Measurements from ENCODE around the gene SOCS1. TPM values are rescaled to one million over a fixed set of nuclear protein-coding genes. Genes with fewer than 3 reads are reported as not detected.
A peak's percentile ranks its signal among the peaks of the same experiment; 100 is the strongest.

The SOCS1 gene
- total RNA-seq, 2 experiments from 2014 or later: 23.4 to 47.1 TPM

DNA sequence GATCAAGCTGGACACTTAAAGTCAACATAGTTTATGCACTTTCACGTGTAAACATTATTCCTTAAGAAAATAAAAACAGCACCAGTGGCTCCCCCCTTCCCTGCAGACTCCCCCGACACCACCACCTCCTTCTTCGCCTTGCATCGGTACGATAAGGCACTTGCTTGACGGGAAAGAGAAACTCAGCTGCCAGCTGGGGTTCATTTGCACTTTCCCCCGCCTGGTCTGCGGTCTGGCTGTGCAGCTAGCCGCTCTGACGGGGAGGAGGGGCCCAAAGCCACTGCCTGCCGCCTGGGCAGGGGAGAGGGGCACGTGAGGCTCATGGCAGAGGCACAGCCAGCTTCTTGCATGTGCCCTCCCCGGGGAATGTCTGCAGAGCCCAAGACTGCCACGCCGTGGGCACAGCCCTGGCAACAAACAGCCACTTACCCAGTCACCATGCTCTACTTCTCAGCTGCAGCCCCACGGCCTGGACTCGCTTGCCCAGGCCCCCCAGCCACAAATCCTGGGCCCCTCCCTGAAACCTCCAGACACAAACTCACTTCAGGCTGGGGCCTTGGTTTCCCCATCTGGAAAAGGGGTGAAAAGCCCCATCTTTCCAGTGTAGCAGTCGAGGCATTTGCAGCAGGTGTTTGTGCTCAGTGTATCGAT is 41.6 kb upstream of the SOCS1 start:
- no TSS peak for BruUV-seq (replicated peaks)
- H3K4me3 ChIP-seq (ENCODE audit: low read depth, low read length, poor library complexity, severe bottlenecking): peak overlapping the region; percentile 49
- H3K4me2 ChIP-seq (ENCODE audit: low read length): peak overlapping the region; percentile 82
- no peaks in the 10 kb centered on the region for H3K79me2 ChIP-seq (ENCODE audit: insufficient read depth, low read depth, low read length)
- H2AFZ ChIP-seq (ENCODE audit: low read length): peak overlapping the region; percentile 7; the same call in 1 of the 2 replicates
- peak overlapping the region; percentile 96 for H3K27ac ChIP-seq (ENCODE audit: low read depth, low read length, poor library complexity, severe bottlenecking)
- intact Hi-C loops (cut with micrococcal nuclease; ENCODE audit: unreplicated experiment): loop anchor here (1.0 to 2.0 kb wide), 5 partner anchors 11 to 73 kb away; no protein-coding TSS in a partner anchor
- H3K9me2 ChIP-seq (ENCODE audit: insufficient read depth, low read length): no peaks in the 10 kb centered on the region
- peaks cover 96% of the 10 kb centered on the region for H3K4me1 ChIP-seq (ENCODE audit: insufficient read depth, low read length, poor library complexity, severe bottlenecking)
- CTCF ChIA-PET (ENCODE audit: unreplicated experiment): interaction anchor here (0.8 to 2.8 kb wide), 4 partner anchors 11 to 74 kb away, joined by 3 to 20 read pairs (median 11); partner anchors contain the start of gene SOCS1
- peak; percentile 96 for DNase-seq (ENCODE audit: low spot score)
- POLR2A ChIA-PET: interaction anchor here (1.0 to 4.3 kb wide), 13 partner anchors 12 to 73 kb away, joined by 3 to 79 read pairs (median 10); partner anchors contain the start of gene SOCS1
- no peaks in the 10 kb centered on the region for H4K20me1 ChIP-seq (ENCODE audit: insufficient read depth, low read length)
- TF ChIP-seq EZH2phosphoT487 (IDR thresholded peaks at IDR 0.05; ENCODE audit: borderline replicate concordance, low read depth, low read length) (no peak), CTCF (conservative IDR thresholded peaks at IDR 0.05; ENCODE audit: low read length) (peak; percentile 41; the same call in 1 of the 2 replicates)
- H3K9me3 ChIP-seq (ENCODE audit: low read length): no peaks in the 10 kb centered on the region
- H3K36me3 ChIP-seq (ENCODE audit: insufficient read depth, low read length): no peaks in the 10 kb centered on the region

DNA sequence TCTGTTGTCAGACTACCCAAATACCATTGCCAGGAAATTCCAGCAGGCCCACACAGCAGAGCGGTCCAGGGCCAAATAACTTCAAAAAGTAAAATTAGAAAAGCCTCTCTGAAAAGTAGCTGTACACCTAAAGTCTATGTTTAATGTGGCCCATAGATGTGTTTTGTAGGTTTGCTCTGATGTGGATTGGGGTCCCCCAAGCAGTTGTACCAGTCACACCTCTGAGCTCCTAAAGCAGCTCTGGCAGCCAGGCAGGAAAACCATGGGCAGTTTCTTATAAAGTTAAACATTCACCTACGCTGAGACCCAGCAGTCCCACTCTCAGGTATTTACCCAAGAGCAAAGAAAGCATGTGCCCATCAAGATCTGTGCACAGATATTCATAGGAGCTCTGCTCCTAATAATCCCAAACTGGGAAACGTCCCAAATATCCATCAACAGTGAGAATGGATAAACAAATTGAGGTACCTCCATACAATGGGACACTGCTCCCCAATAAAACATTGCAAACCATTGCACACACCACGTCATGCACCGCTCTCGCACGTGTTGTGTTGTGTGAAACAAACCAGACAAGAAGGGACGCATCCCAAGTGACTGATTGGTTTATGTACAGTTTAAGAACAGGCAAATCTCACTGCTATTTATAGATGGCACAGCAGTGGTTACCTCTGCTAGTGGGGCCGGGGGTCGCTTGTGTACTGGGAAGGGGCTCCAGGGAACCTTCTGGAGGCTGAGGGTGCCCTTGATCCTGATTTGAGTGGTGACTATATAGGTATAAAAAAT is 40.9 kb upstream of the SOCS1 start:
- ChIA-PET CTCF (ENCODE audit: unreplicated experiment) (interaction anchor here (1.0 to 2.8 kb wide), 3 partner anchors 12 to 75 kb away, joined by 3 to 20 read pairs (median 19); partner anchors contain the start of gene SOCS1), POLR2A (interaction anchor here (1.1 to 4.3 kb wide), 11 partner anchors 13 to 58 kb away, joined by 3 to 79 read pairs (median 11); partner anchors contain the start of gene SOCS1)
- Histone ChIP-seq H3K4me3 (ENCODE audit: low read depth, low read length, poor library complexity, severe bottlenecking) (peak overlapping the region; percentile 49), H4K20me1 (ENCODE audit: insufficient read depth, low read length) (no peaks in the 10 kb centered on the region), H3K9me3 (ENCODE audit: low read length) (no peaks in the 10 kb centered on the region), H3K36me3 (ENCODE audit: insufficient read depth, low read length) (no peaks in the 10 kb centered on the region), H3K4me1 (ENCODE audit: insufficient read depth, low read length, poor library complexity, severe bottlenecking) (peaks cover 97% of the 10 kb centered on the region), H3K4me2 (ENCODE audit: low read length) (peak overlapping the region; percentile 82), H3K9me2 (ENCODE audit: insufficient read depth, low read length) (no peaks in the 10 kb centered on the region), H3K27ac (ENCODE audit: low read depth, low read length, poor library complexity, severe bottlenecking) (peak overlapping the region; percentile 96), H2AFZ (ENCODE audit: low read length) (peak overlapping the region; percentile 7; the same call in 1 of the 2 replicates), H3K79me2 (ENCODE audit: insufficient read depth, low read depth, low read length) (no peaks in the 10 kb centered on the region)
- TF ChIP-seq CTCF (conservative IDR thresholded peaks at IDR 0.05; ENCODE audit: low read length) (no peak), EZH2phosphoT487 (IDR thresholded peaks at IDR 0.05; ENCODE audit: borderline replicate concordance, low read depth, low read length) (no peak)
- DNase-seq (ENCODE audit: low spot score): peak; percentile 74
- intact Hi-C loops (cut with micrococcal nuclease; ENCODE audit: unreplicated experiment): loop anchor here (1.0 to 2.0 kb wide), 5 partner anchors 11 to 72 kb away; no protein-coding TSS in a partner anchor
- TSS peak; percentile 50 for BruUV-seq (replicated peaks)

All from OCI-LY7 (cell line).